ENCODE measurements around the gene NOP58. TPM values are rescaled to one million over a fixed set of nuclear protein-coding genes. Genes with fewer than 3 reads are reported as not detected.
"Not testable (repeated sequence)": the region's sequence is repeated elsewhere in the genome, so short reads cannot be mapped to it uniquely, and the experiment has no call there.

The NOP58 gene
- total RNA-seq, 4 donors from 2014 or later: 26.8 to 138 (median 76.9) TPM

GRCh38 chr2:202270487-202270886, 4.9 kb downstream of the NOP58 start:
- H3K27ac ChIP-seq: no peak overlapping the region
- no peak for TF ChIP-seq CTCF (IDR thresholded peaks at IDR 0.05)
- no peak for TF ChIP-seq POLR2A (IDR thresholded peaks at IDR 0.05)
- intact Hi-C loops (cut with DNase I; ENCODE audit: low total_unique reads): no loop called here
- no peaks in the 10 kb centered on the region for H3K4me1 ChIP-seq
- H3K9me3 ChIP-seq: no peaks in the 10 kb centered on the region
- DNase-seq: no peak
- no peak overlapping the region for H3K4me3 ChIP-seq
- no peaks in the 10 kb centered on the region for H3K36me3 ChIP-seq
- H3K27me3 ChIP-seq: no peaks in the 10 kb centered on the region

GRCh38 chr2:202276078-202276720, 10.6 kb downstream of the NOP58 start:
- H3K9me3 ChIP-seq; H3K27ac ChIP-seq; intact Hi-C loops (cut with DNase I; ENCODE audit: low total_unique reads); H3K4me3 ChIP-seq; DNase-seq; H3K36me3 ChIP-seq; H3K27me3 ChIP-seq; H3K4me1 ChIP-seq: not testable (repeated sequence)

- Histone ChIP-seq H3K4me3 (no peak overlapping the region), H3K4me1 (peaks cover 4 to 5% of the 10 kb centered on the region in 2 donors), H3K27me3 (no peaks in the 10 kb centered on the region), H3K27ac (no peak overlapping the region), H3K9me3 (no peaks in the 10 kb centered on the region), H3K36me3 (no peaks in the 10 kb centered on the region)
- no peak for TF ChIP-seq CTCF (IDR thresholded peaks at IDR 0.05)
- no peak for TF ChIP-seq POLR2A (IDR thresholded peaks at IDR 0.05)
- no peak for DNase-seq
- intact Hi-C loops (cut with DNase I; ENCODE audit: low total_unique reads): no loop called here
Measured at GRCh38 chr2:202278036-202278760, 12.6 kb downstream of the NOP58 start.

- DNase-seq: no peak
- intact Hi-C loops (cut with DNase I; ENCODE audit: low total_unique reads): no loop called here
- no peaks in the 10 kb centered on the region for H3K36me3 ChIP-seq
Measured at GRCh38 chr2:202278944-202279343, 13.4 kb downstream of the NOP58 start.

GRCh38 chr2:202286595-202286994, 21.0 kb downstream of the NOP58 start:
- H3K27ac ChIP-seq: no peak overlapping the region
- DNase-seq: no peak
- H3K9me3 ChIP-seq: no peaks in the 10 kb centered on the region
- no peaks in the 10 kb centered on the region for H3K27me3 ChIP-seq
- intact Hi-C loops (cut with DNase I; ENCODE audit: low total_unique reads): no loop called here
- no peaks in the 10 kb centered on the region for H3K4me1 ChIP-seq
- no peaks in the 10 kb centered on the region for H3K36me3 ChIP-seq
- H3K4me3 ChIP-seq: no peak overlapping the region
- TF ChIP-seq POLR2A (IDR thresholded peaks at IDR 0.05): no peak
- TF ChIP-seq CTCF (IDR thresholded peaks at IDR 0.05): no peak

More at GRCh38 chr2:202278944-202279343, 13.4 kb downstream of the NOP58 start:
- Histone ChIP-seq H3K4me3 (no peak overlapping the region), H3K27me3 (no peaks in the 10 kb centered on the region), H3K4me1 (peaks cover 4 to 5% of the 10 kb centered on the region in 2 donors), H3K27ac (no peak overlapping the region), H3K9me3 (no peaks in the 10 kb centered on the region)
- TF ChIP-seq POLR2A (IDR thresholded peaks at IDR 0.05) (no peak), CTCF (IDR thresholded peaks at IDR 0.05) (peak; percentile 22 to 36 (median 35))

Measured in uterus (tissue), 4 donors.